Measurements from ENCODE around the gene HBZ. TPM values are rescaled to one million over a fixed set of nuclear protein-coding genes. Genes with fewer than 3 reads are reported as not detected.

The HBZ gene
- total and polyA plus RNA-seq, 2 of the 8 experiments (the other 6 are each of a cell fraction or from before 2014, with no cell fraction given): 0.12 TPM; not detected in 1

DNA sequence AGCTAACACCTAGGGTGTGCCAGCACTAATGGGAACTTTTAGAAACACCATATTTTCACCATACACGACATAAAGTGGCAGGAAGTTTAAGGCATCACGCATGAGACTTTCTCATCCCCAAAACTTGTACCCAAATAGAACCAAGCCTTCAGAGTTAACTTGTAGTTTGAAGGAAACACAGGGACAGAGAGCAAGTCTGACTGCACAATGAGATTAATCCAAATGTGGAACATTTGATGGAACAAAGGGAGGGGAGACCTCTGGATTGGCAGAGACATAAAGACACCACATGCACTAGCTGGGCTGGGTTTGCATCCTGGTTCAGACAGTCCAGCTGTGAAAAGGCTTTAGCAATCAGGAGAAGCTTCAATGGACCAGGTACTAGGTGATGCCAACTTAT lies 38.1 kb upstream of the HBZ start (continued):
- TF ChIP-seq NRF1 (IDR thresholded peaks at IDR 0.05; ENCODE audit: low read depth, low read length): no peak
